Gastroesophageal sphincter (tissue), 3 donors: Measurements from ENCODE around the gene TBCE.

Experiments used
- POLR2AphosphoS5 ChIP-seq: sonication (generic); formaldehyde crosslinking; IDR thresholded peaks from one replicate; pipeline ENCODE4 v1.6.1; 2017; ENCODE audit warnings: antibody characterized with exemption
- TF ChIP-seq, protein P1 (sequence below), 4 experiments: fragments of 200-600 bp in 2 of 4; fragments of 450-650 bp in 2 of 4; sonication (generic) in 1 of 4; IDR thresholded peaks; one replicate each; pipeline ENCODE4 v1.5.1; 2017 to 2019; ENCODE audit warnings: antibody characterized with exemption in 4 of 4, mild to moderate bottlenecking in 2 of 4, moderate library complexity in 2 of 4

DNA sequence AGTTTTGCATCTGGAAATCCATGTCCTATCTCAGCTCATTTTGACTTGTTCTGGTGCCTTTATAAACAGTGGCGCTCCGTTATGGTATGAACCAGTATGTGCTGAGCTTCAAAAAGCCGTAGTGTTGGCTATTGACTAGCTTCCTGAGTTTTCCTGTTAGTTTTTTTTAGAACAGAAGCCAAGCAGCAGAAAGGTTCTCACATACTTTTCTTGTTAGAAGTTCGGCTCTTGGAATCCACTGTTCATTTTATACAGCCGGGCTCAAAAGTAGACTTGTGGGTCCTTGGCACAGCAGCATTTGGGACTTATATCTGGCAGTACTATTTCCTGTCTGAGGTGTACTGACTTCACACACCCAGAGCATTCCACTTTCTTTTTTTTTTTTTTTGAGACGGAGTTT, 63.8 kb downstream of the TBCE start:
- TF ChIP-seq, protein P1, sequence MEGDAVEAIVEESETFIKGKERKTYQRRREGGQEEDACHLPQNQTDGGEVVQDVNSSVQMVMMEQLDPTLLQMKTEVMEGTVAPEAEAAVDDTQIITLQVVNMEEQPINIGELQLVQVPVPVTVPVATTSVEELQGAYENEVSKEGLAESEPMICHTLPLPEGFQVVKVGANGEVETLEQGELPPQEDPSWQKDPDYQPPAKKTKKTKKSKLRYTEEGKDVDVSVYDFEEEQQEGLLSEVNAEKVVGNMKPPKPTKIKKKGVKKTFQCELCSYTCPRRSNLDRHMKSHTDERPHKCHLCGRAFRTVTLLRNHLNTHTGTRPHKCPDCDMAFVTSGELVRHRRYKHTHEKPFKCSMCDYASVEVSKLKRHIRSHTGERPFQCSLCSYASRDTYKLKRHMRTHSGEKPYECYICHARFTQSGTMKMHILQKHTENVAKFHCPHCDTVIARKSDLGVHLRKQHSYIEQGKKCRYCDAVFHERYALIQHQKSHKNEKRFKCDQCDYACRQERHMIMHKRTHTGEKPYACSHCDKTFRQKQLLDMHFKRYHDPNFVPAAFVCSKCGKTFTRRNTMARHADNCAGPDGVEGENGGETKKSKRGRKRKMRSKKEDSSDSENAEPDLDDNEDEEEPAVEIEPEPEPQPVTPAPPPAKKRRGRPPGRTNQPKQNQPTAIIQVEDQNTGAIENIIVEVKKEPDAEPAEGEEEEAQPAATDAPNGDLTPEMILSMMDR (IDR thresholded peaks at IDR 0.05): no peak
- TF ChIP-seq POLR2AphosphoS5: no peak
